NCI-H748 (cell line): ENCODE measurements around the gene RARA.
"Not testable (repeated sequence)": the region's sequence is repeated elsewhere in the genome, so short reads cannot be mapped to it uniquely, and the experiment has no call there.

ENCODE experiments used
- DNase-seq: peaks from one replicate; lab custom pipeline; 2025; ENCODE audit not compliant: unreplicated experiment; lab: John Stamatoyannopoulos, UW

Gene RARA

DNA sequence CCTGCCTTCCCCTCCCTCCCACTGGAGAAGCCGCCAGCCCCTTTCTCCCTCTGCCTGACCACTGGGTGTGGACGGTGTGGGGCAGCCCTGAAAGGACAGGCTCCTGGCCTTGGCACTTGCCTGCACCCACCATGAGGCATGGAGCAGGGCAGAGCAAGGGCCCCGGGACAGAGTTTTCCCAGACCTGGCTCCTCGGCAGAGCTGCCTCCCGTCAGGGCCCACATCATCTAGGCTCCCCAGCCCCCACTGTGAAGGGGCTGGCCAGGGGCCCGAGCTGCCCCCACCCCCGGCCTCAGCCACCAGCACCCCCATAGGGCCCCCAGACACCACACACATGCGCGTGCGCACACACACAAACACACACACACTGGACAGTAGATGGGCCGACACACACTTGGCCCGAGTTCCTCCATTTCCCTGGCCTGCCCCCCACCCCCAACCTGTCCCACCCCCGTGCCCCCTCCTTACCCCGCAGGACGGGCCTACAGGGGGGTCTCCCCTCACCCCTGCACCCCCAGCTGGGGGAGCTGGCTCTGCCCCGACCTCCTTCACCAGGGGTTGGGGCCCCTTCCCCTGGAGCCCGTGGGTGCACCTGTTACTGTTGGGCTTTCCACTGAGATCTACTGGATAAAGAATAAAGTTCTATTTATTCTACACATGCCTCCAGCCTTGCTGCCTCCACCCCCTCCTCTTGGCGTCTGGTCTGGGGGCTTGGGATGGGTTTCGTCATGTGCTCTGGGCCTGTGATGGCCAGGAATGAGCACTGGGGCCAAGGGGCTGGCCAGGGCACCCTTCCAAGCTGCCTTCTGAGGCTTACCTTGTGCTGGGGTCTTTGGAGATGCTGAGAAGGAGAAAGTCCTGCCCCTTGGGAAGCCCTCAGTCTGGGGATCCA is 48.3 kb downstream of the RARA start:
- no peak for DNase-seq

DNA sequence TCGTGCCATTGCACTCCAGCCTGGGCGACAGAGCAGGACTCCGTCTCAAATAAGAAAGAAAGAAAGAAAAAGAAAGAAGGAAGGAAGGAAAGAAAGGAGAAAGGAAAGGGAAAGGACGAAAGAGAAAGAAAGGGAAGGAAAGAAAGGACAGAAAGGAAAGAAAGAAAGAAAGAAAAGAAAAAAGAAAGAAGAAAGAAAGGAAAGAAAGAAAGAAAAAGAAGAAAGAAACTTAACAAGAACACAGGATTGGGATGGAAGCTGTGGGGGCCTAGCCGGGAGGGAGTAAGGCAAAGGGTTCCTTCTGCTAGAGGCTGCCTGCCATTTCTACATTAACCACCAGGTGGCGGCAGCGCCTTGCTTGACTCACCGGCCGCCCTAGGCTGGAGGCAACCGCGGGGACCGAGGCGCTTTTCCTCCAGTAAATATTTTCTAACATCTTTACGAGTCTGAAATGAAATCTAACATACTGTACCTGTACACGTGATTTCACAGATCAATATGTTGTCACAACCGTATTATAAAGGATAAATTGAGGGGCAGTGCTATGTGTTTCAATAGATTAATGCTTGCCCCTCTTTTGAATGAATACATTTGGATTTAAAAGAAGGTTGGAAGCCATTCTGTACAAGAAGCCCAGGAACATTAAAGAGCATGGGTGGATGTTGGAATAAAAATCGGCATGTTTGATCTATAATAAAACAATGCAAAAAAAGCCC is 49.5 kb downstream of the RARA start:
- peak; percentile 75 for DNase-seq

GRCh38 chr17:40360091-40360490 is 51.1 kb downstream of the RARA start:
- DNase-seq: no peak

DNA sequence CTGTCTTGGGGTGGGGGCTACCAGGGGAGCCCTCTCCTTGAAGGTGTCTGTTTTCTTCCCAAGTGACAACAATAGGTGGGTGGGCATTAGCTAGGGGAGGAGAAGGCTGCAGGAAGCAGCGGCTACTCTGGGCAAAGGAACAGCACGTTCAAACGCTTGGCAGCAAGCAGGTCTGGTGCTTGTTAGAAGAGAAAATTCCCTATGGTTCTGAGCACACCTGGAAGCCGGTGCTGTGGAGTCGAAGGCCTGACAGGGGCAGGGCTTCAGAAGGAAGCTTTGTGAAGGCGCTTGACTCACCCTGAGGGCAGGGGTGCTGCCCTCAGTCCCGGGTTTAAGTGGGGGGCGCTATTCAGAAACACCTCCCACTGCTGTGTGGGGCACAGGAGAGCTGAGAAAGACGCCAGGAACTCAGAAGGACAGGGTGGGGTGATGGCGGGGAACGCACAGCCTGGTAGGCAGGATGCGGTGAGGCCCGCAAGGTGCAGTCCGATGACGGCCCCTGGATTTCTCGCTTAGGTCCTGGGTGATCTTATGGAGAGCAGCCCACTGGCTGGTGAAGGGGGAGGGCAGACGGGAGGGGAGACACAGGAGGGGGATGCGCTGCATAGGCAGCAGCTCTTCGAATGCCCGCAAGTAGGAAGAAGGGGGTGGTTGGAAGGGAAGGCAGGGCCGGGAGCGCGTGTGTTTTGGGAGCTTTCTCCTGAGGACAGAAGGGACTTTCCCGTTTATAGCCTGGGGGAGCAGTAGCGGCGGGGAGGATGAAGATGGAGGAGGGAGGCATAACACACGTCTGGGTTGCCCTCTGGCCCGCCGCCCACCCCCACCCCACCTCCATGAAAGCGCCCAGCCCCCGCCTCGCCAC is 52.3 kb downstream of the RARA start:
- no peak for DNase-seq

- DNase-seq: peak; percentile 39
These were observed 53.1 kb downstream of the RARA start for GRCh38 chr17:40361925-40362695.

DNA sequence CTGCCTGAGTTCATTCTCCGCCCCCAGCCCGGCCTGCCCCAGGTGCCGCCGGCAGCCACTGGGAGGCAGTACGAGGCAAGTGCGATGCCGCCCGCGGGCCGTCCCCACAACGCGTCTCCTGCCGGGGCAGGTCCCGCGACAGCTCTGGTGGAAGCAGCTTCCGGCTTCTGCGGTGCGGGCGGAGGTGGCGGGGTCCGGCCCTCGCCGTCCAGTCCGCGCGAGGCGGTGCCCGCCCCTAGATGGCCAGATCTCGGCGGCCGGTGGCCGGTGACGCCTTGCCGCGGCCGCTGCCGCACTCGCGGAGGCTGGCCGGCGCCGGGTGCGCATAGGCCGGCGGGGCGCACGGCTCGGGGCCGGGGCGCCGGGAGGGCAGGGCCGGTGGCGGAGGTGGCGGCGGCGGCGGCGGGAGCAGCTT is 53.7 kb downstream of the RARA start:
- DNase-seq: peak; percentile 75

- peak; percentile 60 for DNase-seq
These were observed 54.3 kb downstream of the RARA start for GRCh38 chr17:40363111-40363827.

DNA sequence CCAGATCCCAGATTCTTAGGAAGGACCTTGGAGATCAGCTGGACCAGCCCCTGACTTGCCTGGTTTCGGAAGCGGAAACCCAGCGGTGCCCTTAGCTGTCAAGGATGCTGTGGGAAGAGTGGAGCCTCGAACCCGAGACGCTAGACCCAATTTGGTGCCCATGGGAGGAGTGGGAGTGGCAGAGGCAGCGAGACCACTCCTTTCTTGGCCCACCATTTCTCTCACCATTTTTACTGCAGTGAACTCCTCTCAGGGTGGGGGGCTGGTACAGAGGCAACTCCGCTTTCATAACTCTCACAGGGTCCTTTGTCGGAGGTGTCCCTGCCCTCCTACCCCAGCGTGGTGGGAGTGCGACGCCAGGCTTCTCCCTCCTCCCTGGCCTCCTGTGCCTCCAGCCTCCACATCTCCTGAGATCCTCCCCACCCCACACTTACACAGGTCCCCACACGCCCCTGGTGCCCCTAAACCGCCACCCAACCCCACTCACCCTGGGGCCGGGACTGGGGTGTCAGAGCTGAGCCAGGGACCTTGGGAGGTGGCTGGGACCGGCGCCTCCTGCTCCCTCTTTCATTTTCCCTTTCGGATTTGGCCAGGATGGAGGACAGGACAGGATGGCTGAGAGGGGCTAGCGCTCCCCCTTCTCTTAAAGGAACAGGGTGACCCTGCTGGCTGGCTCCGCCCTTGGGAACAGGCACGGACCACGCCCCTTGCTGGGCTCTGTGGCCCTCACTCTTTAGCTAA is 55.3 kb downstream of the RARA start, which contains the start of gene GJD3:
Gene GJD3, minus strand, starts transcription at position 617 of the 741 bp plus-strand sequence. CDS start 922 bp downstream, outside the sequence.
- no peak for DNase-seq

- no peak for DNase-seq
These were observed 55.9 kb downstream of the RARA start for GRCh38 chr17:40364906-40365305.

- no peak for DNase-seq
These were observed 57.3 kb downstream of the RARA start for GRCh38 chr17:40366076-40366860.

DNA sequence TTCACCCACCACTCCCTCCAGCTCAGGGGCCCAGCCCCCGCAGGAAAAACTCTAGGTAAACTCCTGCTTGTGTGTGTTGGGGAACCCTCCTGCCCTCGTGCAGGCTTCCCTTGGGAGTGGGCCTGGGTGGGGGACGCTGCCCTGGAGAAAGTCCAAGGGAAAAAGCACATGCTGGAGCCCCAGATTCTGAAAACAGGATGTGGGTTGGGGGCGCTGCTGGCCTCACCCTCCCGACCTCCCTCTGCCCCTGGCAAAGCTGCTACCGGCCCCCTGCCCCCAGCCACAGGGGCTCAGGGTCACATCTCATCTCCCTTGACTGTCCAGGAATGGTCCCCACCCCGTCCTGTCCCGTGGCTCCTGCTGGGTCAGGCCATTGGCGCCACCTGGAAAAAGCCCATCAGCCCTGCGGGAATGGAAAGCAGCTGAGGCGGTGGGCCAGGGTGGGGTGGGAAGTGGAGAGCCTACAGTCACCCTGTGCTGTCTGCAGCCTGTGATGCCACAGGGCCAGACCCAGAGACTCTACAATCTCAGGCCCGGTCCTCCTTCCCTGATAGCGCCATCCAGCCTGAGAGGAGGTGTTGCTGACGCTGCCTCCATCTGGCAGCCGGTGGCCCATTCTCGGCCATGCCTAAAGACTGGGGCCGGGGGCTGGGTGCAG is 58.0 kb downstream of the RARA start:
- DNase-seq: no peak

DNA sequence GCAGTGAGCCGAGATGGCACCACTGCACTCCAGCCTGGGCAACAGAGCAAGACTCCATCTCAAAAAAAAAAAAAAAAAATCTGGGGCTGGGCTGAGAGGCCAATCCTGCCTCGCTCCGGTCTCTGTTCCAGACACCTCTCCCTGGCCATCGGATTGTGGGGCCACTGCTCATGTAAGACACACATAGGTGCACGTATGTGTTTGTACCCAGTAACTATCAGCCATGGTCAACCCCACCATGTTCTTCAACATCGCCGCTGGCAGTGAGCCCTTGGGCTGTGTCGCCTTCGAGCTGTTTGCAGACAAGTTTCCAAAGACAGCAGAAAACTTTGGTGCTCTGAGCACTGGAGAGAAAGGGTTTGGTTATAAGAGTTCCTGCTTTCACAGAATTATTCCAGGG is 58.7 kb downstream of the RARA start:
- not testable (repeated sequence) for DNase-seq

- DNase-seq: no peak
These were observed 60.9 kb downstream of the RARA start for GRCh38 chr17:40369923-40370322.

DNA sequence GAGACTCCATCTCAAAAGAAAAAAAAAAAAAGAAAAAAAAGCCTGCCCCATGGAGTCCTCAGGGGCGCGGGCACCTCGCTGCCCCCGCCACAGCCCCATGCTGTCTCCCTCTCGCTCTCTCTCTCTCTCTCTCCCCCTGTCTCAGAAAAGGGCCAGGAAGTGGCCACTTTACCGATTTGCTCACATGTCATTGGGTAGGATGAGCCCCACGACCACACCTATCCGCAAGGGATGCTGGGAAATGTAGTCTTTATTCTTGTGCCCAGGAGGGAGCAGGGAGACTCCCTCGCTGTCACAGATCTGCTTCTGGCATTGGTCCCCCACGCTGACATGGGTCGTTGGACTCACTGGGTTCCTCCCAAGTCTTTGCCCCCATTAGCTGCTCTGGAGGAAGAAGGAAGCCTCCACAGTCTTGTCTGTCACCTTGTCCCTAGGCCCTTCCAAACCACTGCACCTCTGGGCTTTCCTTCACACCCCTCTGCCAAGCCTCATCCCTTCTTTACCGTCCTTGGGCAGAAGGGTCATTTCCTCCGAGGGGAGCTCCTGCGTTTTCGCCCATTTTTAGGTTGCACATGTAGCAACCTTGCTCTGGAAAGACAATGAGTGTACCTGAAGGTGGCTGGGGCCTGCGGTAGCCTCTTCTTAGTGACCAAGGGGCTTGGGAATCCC is 62.4 kb downstream of the RARA start:
- peak; percentile 65 for DNase-seq

- DNase-seq: no peak
These were observed 63.1 kb downstream of the RARA start for GRCh38 chr17:40372031-40372430.

GRCh38 chr17:40372644-40373043 is 63.7 kb downstream of the RARA start:
- DNase-seq: not testable (repeated sequence)

- DNase-seq: no peak
These were observed 64.3 kb downstream of the RARA start for GRCh38 chr17:40373324-40373723.
